Measurements from ENCODE around the gene RP2.

RP2 gene

DNA sequence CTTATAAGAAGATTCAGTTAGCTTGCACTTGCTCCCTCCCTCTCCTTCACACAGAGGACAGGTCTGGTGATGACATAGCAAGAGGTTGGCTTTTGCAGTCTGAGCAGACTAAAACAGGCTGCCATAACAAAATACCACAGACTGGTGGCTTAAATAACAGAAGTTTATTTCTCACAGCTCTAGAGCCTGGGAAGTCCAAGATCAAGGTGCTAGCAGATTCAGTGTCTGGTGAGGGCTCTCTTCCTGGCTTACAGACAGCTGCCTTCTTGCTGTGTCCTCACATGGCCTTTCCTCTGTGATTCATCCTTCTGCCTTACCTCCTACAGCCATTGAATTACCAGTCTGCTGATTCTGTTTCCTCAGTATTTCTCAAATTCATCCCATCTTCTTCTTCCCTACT is 13.1 kb downstream of the RP2 start:
- DNase-seq = no peak

DNA sequence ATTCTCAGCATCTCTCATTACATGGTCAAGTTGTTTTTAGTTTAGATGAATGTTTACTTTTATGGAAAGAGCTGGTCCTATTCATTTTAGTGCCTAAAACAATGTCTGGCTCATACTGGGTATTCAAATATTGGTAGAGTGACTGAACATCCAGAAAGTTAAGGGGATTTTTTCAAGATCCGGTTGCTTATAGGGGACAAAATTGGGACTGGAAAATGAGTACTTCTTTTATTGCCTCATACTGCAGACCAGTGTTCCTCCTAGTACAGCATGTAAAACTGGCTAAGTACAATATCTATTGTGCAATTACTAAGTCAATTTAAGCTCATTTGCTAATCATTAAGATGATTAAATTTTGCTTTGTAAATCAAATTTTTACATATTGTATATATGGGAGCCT is 13.9 kb downstream of the RP2 start:
- no peak for DNase-seq

DNA sequence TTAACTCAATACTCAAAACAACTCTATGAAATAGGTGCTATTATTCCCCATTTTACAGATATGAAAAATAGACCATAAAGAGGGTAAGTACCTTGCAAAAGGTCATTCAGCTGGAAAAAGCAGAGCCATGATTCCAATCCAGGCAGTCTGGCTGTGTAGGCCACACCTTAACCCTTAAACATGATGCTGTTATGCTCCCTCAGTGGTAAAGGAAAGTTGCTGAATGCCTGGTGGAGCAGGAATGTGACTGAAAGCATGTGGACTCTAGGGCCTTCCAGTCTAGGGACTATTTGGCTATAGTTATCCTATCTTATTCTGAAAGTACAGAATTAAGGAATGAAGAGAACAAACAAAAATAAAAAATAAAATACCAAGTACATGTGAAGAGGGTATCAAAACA is 19.6 kb downstream of the RP2 start:
- no peak for DNase-seq

DNA sequence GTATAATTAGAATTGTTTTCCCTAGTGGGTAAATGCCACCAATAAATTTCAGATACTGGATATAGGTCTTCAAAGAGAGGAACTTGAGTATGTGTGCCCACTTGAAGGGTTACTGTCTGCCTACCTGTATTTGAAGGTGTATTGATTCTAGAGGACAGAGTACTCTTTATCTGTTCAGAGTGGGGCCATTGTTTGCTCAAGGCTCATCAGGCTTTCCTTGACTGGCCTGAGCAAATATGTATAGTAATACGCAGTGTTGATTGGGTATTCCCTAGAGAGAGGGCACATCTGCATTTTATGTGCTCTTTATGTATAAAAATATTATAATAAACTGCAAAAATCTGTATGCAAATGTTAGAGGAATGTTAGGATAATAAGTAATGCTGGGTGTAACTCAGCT is 23.7 kb downstream of the RP2 start:
- DNase-seq = no peak

DNA sequence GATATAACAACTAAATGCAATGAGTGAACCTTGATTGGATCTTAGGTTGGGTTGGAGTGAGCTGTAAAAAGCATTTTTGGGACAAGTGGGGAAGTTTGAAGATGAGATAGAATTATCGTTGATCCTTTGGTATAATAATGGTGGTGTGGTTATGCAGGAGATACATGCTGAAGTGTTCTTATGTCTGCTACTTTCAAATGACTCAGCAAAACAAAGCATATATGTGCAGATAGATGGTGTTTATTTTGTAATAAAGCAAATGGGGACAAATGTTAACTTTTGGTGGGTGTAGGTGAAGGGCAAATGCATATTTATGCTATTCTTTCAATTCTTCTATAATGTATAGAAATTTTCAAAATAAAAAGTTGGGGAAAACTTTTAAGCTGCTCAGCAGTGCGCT is 26.2 kb downstream of the RP2 start:
- DNase-seq = no peak

DNA sequence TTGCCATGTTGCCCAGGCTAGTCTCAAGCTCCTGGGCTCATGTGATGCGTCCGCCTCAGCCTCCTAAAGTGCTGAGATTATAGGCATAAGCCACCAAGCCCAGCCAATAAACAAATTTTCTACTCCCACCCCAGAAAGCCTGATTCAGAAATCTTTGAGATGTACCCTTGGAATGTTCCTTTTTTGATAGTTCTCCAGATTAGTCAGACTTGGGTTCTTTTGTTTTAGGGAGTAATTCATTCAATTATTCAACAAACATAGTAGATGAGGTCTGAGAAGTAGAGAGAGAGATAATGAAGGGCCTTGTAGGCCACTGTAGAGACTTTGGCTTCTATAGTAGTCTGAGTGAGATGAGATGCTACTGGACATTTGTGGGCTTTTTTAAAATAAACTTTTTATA is 27.8 kb downstream of the RP2 start:
- DNase-seq = no peak

DNA sequence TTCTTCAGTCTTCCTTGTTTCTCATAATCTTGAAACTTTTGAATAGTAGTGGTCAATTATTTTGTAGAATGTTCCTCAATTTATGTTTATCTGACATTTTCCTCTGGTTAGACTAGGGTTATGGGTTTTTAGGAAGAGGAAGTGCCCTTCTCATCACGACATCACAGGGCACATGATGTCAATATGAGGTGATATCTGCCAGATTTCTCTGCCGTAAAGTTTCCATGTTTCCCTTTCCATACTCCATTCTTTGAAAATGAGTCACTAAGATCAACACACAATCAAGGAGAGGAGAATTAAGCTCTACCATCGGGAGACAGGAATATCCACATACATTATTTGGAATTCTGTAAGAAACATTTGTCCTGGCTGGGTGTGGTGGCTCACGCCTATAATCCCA is 28.4 kb downstream of the RP2 start:
- DNase-seq = no peak

DNA sequence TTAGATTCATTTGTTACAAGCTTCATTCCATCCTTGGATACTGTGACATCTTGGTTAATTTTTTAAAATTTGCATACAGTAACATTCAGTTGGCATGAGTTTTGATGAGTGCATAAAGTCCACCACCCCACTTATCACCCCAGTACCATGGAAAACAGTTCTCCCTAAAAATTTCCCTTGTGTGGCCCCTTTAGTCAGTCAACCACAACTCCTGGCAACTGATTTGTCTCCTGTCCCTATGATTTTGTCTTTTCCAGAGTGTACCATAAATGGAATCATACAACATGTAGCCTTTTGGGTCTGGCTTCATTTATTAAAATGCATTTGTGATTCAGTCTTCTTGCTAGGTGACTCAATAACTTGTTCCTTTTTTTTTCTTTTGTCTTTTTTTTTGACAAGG is 29.9 kb downstream of the RP2 start:
- no peak for DNase-seq

DNA sequence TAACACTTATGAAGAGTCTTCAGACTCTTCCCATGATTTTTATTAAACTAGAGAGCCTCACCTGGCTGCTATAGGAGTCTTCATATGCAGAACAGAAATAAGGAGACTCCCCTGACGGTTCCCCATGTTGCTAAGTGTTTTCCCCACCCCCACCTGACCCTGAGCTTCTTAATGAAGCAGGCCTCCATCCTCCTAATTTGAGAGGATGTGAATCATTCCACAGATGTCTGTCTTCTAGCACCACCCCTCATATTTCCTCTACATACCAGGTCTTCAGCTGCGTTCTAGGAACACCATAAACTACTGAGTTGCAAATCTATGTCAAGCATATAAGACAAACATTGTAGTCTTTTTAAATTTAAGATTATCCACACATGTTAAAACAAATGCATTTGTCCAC is 36.9 kb downstream of the RP2 start:
- no peak for DNase-seq

DNA sequence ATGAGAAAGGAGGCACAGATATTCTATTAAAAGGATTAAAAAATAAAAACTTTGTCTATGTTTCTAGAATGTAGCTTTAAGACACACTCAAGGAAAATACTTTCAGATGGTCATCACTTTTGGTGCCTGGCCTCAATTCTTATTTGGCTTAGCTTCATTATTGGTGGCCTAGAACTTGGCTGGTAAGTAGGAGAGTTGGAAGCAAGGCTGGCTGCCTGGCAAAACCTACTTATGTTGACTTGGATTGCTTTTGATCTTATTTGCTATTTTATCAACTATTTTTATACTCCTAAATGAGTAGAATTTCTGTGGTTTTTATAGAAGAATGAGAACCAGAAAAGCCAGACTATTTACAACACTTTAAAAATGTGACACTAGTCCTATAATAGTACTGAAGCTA is 40.1 kb downstream of the RP2 start:
- no peak for DNase-seq

DNA sequence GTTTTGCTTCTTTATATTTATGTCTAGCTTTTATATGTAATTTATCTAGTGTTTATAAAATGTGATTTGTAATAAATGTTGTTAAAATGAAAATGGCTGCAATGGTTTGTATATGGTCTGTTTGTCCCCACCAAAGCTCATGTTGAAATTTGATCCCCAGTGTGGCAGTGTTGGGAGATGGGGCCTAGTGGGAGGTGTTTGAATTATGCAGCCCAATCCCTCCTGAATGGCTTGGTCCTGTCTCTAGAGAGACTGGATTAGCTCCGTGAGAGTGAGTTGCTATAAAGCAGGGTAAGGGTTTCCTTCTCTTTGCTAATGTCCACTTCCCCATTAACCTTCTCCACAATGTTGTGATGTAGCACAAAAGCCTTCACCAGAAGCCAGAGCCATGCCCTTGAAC is 45.4 kb downstream of the RP2 start:
- DNase-seq = no peak

DNA sequence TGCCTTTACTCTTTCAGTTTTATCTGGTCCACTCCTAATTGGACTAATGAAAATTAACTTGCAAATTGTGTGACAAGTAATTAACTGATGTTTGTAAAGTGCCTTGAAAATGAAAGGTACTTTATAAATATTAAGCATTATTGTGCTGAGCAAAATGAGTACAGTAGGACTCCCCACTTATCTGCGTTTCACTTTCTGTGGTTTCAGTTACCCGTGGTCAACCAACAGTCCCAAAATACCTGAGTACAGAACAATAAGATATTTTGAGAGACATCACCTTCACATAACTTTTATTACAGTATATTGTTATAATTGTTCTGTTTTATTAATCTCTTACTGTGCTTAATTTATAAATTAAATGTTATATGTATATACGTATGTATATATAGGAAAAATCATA is 48.0 kb downstream of the RP2 start:
- no peak for DNase-seq

DNA sequence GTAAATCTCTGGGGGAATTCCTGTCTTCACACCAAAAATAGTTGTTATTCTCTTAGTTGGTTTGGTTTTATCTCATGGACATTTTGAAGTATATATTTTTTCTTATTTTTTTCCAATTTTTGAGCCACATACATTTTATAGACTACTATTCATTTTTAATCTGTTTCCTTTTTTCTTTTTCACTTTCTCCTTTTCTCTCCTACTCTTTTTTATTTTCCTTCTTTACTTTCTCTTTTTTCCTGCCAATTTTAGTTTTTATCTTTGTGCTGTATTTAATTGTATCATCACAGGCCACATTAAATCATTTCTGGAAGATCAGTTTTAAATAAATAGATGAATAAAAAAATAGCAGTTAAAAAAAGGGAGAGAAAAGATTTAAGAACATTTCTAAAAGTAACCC is 61.4 kb downstream of the RP2 start:
- DNase-seq = no peak

DNA sequence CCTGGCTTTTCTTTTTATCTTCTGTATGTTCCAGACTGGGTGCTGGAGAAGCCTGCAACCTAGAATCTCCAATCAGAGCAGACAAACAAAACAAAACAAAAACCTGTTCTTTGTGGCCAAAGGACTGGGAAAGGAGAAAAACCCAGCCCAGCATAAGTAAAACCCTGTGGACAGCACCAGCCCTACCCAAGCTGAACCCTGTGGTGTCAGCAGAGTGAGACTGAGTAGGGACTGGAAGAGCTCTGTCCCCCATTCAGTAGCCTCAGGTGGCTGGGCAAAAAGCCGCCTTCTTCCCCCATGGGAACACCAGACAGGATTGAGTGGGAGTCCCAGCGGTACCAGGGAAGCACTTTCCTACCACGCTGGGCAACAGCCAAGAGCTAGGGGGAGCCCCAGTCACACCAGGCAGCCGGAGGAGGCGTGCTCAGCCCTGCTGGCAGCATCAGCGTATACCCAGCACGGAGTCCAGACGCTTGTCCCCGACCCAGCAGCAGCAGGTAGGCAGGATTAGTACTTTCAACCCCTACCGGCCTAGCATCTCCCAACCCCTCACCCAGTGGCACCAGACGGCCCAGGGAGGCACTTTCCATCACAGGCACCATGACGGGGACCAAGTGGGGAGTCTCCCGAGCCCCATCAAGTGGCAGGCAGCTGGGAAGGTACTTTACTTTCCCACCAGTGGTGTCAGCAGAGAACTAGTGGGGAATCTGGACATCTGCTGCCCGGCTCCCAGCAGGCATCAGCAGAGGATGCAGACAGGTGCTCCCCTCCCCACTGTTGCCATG is 66.8 kb downstream of the RP2 start:
- DNase-seq = peak; percentile 68

DNA sequence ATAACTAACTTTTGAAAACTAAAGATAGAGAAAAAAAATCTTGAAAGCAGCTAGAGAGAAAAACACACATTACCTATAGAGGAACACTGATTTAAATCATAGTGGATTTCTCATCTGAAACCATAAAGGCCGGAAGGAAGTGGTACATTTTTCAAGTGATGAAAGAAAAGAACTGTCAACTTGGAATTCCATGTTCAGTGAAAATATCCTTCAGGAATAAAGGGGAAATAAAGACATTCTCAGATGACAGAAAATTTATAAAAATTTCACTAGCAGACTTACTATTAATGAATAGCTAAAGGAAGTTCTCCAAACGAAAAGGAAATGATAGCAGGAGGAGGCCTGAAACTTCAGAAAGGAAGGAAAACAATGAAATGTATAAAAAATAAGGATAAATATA is 67.8 kb downstream of the RP2 start:
- no peak for DNase-seq

DNA sequence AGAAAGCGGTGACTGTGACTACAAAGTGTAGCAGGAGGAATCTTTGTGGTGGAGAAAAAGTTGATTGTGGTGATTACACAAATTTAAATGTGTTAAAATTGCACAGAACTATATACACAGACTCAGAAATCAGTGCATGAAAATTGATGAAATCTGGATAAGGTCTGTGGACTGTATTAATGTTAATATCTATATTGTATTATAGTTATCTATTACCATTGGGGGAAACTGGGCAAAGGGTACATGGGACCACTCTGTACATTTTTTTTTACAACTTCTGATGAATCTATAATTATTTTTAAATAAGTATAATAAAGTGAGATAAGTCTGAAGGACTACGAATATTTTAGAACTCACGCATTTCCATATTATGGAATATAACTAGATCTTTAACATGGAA is 73.6 kb downstream of the RP2 start:
- no peak for DNase-seq

DNA sequence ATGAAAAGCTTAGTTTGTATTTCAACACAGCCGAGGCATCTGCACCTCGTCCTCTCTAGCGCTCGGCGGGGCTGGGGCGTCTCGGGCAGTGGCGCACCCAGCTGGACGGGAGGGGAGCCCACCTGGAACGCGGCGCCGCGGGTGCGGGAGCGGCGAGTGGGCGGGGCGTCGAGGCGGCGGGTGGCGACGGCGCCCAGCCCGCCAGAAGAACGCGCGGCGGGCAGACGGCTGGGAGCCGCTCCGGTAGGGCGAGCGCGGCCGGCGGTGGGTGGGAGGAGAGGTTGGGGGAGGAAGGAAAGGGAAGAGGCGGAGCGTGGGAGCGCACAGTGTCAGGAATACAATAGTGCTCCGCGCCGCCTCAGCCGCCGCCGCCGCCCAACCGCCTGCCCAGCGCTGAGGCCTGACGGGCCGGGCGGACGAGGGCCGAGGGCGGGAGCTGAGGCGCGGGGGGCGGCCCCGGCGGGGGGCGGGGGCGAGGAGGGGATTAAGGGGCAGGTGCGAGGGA is 75.3 kb downstream of the RP2 start, which contains the start of gene JADE3:
Gene JADE3, plus strand, starts transcription at position 324 of the 505 bp plus-strand sequence. CDS start 72,474 bp downstream, outside the sequence.
- DNase-seq = peak; percentile 44

DNA sequence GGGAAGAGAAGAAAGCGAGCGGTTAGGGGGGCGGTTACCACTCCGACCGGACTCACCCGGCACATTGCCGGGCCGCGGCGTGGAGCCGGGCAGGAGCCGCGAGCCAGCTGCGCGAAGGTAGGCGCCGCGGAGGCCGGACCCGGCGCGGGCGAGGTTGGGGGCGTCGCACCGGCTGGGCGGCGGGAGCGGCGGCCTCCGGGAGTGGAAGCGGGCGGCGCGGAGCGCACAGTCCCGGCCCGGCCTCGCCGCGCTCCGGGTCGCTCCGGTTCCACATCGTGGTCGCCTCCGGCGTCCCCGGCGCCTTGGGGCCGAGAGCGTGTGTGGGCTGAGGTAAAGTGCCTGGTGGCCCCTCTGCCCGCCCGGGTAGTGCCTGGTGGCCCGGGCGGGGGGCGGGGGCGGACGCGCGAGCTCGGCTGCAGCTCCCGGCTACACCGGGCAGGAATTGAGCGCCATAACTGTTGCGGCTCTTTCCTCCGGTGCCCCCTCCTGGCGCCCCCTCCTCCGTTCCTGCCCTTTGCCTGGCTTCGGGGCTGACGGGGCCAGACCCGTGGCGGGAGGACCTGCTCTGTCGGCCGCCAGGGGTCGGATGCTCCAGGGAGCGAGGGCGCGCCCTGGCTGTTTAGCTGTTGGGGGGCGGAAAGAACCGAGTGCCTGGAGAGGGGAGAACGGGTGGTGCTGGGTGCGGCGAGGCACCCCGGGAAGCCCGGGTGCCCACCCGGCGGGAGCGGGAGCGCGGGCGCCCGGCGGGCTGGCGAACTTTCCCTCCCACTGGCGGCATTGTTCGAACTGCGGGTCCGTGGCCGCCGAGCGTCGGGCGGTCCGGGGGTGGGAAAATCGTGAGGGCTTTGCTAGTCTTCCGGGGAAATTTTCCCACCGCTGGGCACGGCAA is 76.0 kb downstream of the RP2 start:
- peak; percentile 52 for DNase-seq

DNA sequence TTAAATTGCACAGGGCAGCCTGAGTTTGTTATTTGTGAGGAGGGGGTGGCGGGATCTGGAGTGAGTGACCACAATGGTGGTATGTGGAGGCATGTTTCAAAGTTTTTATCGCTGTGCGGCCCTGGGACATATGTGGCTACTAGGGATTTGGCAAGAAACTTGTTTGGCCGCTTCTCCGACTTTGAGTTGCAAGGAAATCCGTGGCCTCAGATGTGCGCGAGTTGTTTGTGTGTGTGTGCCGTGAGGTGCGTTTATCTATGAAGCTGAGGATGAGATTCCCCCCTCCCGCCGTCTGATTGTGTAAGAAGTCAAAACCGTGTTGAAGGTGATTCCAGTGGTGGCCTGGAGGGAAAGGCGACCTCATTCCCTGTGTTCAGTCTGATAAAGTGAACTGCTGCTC is 76.8 kb downstream of the RP2 start:
- no peak for DNase-seq

DNA sequence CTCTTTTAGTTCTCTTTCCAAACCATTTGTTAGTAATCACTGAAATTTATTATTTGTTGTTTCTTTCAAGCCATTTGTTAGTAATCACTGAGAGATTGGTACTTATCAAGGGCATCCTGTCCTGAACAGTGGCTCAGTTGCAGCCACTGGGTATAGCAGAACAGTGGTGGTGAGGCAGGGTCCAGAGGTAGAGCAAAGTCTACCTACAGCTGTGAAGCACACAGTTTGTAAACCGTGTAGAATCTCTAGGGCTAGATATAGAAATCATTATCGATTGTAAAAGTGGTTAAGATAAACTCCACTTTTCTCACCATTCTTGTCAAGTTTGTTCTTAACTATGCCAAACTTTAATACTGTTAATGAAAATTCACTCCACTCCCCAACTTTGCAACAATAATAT is 79.4 kb downstream of the RP2 start:
- no peak for DNase-seq

DNA sequence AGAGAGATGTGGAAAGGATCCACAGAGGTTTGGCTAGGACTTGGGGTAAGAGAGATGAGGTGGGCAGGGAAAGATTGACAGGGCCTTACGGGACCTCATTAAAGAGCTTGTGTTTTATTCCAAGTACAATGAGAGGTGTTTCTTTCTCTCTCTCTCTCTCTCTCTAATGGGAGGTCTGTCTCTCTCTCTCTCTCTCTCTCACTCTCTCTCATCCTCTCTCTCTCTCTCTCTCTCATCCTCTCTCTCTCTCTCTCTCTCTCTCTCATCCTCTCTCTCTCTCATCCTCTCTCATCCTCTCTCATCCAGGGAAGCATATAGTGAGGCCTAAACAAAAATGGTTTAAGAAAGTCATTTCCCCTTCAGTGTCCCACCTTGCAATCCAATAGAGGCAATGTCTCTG is 80.8 kb downstream of the RP2 start:
- DNase-seq = no peak

DNA sequence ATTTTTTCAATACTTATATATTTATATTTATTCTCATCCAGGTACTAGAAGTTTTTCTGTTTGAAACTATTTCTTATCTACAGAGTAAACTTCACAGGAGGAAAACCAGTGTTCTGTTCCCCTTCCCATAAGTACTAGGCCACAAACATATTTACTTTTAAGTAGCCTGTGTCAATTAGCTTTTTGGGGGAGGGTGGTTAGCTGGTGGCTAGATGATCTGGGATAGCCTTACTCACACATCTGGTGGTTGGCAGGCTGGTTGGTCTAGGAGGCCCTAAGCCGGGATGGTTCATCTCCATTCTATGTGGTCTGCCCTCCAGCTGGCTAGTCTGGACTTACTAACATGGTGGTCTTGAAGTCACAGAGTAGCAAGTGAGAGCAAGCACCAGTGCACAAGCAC is 81.6 kb downstream of the RP2 start:
- no peak for DNase-seq

DNA sequence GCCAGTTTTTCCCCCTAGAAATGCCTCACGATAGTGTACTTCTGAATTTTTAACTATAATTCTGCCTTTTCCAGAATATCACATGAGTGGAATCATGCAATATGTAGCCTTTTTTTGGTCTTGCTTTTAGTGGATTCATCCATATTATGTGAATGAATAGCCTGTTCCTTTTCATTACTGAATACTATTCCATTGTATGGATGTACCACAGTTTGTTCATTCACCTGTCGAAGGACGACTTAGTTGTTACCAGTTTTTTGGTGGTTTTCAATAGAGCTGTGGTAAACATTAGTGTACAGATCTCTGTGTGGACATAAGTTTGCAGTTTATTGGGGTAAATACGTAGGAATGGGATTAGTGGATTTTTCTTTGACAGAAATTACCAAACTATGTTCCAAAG is 83.4 kb downstream of the RP2 start:
- DNase-seq = no peak

DNA sequence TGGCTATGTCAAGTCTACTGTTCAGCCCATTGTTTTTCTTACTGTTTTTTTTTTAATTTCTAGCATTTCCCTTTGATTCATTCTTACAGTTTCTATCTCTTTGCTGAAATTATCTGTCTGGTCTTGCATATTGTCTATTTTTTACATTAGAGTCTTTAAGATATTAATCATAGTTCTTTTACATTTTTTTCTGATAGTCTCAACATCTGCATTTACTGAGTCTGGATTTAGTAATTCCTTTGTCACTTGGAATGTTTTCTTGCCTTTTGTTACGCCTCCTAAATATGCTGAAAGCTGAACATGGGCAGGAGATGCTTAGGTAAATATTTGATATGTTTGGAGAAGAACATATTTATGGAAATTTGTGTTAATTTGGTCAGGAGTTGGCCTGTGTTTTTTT is 85.8 kb downstream of the RP2 start:
- DNase-seq = no peak
